ENCODE data around the gene HSD3B7. TPM values are rescaled to one million over a fixed set of nuclear protein-coding genes. Genes with fewer than 3 reads are reported as not detected.

Gene HSD3B7
- total RNA-seq, 1 donor from 2014 or later: 26.4 TPM

DNA sequence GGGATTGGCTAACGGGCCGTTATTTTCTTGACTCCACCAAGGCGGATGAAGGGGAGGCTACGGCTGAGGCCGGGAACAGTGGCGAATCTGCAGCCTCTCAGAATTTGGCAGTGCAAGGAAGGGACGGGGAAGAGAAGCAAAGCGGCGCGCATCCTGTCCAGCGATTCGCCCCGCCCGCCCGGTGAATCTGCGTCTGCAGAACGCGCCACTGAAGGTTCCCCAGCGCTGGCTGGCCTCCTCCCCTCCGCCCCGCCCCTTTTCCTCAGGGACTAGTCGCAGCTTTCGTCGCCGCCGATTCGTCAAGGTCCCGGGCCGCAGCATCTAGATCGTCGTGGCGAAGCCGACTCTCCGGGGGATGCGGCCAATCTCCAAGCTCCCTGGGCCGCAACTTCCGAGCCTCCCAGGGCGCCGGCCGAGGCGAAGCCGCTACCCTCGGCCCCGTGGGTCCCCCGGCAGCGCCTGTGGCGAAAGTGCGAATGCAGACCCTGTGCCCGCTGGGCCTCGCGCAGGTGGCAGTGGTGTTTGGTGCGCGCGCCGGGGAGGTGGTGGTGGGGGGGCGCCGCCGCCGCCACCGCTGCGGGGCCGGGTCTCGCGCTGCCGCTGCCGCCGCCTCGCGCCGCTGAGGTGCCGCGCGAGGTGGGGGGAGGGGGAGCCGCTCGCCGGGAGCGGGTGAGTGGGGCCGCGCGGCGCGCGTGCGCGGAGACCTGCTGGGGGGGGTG is 27.4 kb upstream of the HSD3B7 start, which contains the start of gene SETD1A:
Gene SETD1A, plus strand, starts transcription at position 299 of the 719 bp plus-strand sequence. CDS start 978 bp downstream, outside the sequence.
- DNase-seq: peak; percentile 98

DNA sequence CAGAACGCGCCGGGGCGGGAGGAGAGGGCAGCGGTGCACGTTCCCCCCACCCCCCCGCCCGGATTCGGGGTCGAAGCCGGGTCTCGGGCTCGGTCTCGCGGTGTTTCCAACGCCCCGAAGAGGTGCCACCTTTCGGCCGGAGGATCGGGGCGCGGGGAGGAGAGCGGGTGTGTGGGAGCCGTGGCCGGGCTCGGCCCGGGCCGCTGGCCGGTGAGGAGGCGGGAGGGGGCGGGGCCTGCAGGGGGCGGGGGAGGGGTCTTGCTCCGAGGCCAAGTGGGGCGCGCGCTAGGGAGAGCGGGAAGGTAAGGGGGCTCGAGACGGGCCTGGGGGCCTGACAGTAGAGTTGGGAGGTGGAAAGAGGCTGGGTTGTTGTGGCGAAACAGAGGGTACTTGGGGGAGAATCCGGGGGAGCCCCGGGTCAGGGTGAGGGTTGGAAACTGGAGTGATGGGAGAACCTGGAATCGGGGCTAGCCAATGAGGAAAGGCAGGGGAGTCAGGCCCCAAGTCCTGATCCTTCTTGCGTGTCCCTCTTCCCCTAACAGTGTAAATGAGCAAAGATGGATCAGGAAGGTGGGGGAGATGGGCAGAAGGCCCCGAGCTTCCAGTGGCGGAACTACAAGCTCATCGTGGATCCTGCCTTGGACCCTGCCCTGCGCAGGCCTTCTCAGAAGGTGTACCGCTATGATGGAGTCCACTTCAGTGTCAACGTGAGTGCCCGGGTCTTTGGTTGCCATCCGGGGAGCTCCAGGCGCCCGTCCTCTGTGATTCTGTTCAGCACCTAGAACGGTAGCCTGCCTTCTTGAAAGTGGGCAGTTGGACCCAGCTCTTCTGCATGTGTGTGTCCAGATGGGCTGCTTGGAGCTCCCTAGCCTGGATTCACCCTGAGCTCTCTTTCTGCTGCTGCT is 26.6 kb upstream of the HSD3B7 start:
- peak; percentile 66 for DNase-seq

DNA sequence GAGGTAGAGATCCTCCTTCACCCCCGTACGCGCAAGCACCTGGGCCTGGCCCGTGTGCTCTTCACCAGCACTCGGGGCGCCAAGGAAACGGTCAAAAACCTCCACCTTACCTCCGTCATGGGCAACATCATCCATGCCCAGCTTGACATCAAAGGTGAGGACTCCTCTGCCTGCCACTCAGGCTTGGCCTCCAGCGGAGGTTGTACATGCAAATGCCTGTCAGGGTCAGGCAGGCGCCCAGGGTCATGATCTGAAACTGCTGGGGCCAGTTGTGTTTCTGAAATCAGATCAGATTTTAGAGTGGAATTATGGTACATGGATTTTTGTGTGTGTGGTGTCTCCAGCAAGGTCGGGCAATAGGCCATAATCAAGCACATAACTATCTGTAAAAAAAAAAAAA is 23.6 kb upstream of the HSD3B7 start:
- DNase-seq: no peak

DNA sequence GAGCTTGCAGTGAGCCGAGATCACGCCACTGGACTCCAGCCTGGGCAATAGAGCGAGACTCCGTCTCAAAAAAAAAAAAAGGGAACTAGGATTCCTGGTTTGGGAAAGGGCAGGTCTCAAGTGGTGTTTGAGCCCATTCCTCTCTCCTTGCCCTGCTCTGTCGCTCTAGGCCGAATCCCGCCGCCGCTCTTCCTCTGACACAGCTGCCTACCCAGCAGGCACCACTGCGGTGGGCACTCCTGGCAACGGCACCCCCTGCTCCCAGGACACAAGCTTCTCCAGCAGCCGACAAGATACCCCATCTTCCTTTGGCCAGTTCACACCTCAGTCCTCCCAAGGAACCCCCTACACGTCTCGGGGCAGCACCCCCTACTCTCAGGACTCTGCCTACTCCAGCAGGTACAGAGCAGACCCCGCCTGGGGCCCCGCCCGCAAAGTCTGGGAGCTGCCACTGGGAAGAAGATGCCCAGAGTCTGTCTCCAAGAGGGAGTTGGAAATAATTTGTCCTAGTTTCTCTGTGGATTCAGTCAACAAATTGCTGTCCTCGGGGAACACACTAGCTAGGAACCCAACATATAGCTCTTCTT is 21.0 kb upstream of the HSD3B7 start:
- no peak for DNase-seq

GRCh38 chr16:30964574-30965226 is 20.3 kb upstream of the HSD3B7 start:
- DNase-seq: no peak

- no peak for DNase-seq
Observed at GRCh38 chr16:30965436-30965835, 19.6 kb upstream of the HSD3B7 start.

- no peak for DNase-seq
Observed at GRCh38 chr16:30966033-30966619, 18.9 kb upstream of the HSD3B7 start.

DNA sequence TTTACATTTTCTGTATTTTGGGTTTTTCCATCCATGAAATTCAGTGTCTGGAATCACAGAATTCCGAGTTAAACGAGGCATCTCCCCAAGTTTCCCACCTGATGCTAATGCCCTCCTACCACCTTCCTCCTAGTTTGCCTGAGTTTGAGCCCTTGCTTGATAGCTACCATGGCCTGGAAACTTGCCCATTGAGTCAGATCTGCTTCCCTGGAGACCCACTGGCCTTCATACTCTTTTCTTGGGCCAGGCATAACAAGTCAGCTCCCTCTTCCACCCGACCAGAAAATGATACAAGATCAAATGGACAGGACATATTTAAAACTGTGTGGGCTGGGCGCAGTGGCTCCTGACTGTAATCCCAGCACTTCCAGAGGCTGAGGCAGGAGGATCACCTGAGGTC is 17.2 kb upstream of the HSD3B7 start:
- no peak for DNase-seq

GRCh38 chr16:30969246-30969842 is 15.7 kb upstream of the HSD3B7 start:
- no peak for DNase-seq

GRCh38 chr16:30971298-30971697 is 13.7 kb upstream of the HSD3B7 start:
- DNase-seq: no peak

DNA sequence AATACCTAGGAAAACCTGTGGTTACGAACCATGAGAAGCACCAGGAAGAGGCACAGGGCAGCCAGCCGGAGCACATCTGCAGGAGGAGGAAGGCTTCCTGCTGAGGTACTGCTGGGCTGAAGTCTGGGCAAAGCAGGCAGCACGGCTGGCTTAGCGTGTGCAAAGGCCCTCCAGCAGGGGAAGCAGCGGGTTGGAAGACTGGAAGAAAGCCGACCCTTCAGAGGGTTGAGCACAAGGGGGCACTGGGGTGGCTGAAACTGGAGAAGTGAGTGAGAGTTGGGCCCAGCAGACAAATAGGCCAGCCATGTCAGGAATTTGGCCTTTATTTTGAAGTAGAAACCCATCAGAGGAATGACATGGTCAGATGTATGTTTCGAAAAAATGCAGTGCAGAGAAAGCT is 12.1 kb upstream of the HSD3B7 start:
- DNase-seq: no peak

DNA sequence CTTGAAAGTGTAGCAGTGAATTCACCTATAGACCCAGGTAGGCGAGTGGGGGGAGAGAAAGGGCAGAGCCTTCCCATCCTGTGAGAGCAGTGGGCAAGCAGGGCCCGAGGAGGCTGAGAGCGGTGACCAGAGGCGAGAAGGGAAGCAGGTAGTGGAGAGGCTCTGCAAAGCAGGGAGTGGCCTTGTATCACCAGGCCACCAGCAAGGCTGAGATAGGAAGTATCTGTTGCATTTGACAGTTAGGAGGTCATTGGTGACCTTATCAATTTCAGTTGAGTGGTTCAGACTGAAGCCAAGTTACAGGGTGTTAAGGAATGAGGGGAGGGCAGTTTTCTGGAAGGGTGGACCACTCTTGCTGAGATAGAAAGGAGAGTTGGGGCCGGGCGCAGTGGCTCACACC is 10.7 kb upstream of the HSD3B7 start:
- DNase-seq: no peak

DNA sequence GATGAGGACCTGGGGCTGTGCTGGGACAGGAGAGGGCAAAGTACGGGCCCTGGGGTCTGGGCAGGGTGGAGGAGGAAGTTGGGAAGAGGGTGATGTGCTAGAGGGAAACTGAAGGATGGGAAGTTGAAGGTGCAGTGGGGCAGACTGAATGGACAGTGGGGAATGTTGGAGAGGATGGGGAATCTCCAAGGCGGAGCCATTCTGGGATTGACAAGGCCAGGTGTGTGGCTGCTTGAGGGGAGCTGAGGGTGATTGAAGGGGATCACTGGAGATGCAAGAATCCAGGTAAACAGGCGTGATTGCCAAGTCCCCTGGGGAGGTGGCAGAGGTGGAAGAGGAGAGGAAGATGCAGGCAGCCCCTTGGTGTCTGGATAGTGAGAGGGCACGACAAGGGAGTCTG is 8.5 kb upstream of the HSD3B7 start:
- no peak for DNase-seq

DNA sequence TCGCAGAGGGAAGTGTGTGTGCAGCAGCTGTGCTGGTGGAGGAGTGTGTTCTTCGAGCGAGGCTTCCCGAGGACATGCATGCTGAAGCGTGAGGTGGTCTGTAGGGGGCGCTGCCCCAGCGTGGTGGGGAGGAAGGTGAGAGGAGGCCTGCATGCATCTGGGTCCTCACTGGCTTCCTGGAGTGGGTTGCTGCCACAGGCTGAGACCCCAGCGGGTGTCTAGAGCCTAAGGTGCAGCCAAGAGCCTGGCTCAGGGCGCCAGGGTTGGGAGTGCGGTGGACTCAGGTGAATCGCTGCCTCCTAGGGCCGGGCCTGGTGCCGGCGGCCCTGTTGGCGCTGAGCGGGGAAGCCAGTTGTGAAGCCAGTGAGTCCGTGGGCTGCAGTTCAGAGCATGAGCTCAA is 7.5 kb upstream of the HSD3B7 start:
- DNase-seq: peak; percentile 54

DNA sequence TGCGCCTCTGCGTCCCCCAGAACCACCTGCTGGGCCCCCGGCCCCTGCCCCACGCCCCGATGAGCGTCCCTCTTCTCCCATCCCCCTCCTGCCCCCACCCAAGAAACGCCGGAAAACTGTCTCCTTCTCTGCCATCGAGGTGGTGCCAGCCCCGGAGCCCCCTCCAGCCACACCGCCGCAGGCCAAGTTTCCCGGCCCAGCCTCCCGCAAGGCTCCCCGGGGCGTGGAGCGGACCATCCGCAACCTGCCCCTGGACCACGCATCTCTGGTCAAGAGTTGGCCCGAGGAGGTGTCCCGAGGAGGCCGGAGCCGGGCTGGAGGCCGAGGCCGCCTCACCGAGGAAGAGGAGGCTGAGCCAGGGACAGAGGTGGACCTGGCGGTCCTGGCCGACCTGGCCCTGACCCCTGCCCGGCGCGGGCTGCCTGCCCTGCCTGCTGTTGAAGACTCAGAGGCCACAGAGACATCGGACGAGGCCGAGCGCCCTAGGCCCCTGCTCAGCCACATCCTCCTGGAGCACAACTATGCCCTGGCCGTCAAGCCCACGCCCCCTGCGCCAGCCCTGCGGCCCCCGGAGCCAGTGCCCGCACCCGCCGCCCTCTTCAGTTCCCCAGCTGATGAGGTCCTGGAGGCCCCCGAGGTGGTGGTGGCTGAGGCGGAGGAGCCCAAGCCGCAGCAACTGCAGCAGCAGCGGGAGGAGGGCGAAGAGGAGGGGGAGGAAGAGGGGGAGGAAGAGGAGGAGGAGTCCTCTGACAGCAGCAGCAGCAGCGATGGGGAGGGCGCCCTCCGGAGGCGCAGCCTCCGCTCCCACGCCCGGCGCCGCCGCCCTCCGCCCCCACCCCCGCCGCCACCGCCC is 5.6 kb upstream of the HSD3B7 start:
- no peak for DNase-seq

DNA sequence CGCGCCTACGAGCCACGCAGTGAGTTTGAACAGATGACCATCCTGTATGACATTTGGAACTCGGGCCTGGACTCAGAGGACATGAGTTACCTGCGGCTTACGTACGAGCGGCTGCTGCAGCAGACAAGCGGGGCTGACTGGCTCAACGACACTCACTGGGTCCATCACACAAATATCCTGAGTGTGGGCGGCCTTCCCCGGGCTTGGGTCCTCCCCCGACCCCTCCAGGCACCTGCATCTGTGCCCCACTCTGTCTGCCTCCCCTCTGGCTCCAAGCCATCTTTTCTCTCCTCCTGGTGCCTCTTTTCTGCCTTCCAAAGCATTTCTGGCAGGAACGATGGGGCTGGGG is 5.0 kb upstream of the HSD3B7 start:
- no peak for DNase-seq

GRCh38 chr16:30980434-30980833 is 4.6 kb upstream of the HSD3B7 start:
- DNase-seq: no peak

DNA sequence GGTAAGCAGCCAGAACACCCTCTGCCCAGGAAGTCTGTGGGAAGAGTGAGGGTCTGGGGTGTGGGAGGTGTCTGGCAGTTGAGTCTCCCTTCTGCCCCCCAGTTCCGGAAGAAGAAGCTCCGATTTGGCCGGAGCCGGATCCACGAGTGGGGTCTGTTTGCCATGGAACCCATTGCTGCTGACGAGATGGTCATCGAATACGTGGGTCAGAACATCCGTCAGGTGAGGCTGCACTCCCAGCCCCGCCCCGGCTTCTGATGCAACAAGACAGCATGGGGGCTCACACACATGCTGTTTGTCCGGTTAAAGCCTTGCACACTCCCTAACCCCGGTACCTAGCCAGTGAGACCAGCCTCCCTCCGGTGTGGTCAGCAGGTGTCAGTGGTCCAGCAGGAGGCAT is 4.0 kb upstream of the HSD3B7 start:
- DNase-seq: no peak

DNA sequence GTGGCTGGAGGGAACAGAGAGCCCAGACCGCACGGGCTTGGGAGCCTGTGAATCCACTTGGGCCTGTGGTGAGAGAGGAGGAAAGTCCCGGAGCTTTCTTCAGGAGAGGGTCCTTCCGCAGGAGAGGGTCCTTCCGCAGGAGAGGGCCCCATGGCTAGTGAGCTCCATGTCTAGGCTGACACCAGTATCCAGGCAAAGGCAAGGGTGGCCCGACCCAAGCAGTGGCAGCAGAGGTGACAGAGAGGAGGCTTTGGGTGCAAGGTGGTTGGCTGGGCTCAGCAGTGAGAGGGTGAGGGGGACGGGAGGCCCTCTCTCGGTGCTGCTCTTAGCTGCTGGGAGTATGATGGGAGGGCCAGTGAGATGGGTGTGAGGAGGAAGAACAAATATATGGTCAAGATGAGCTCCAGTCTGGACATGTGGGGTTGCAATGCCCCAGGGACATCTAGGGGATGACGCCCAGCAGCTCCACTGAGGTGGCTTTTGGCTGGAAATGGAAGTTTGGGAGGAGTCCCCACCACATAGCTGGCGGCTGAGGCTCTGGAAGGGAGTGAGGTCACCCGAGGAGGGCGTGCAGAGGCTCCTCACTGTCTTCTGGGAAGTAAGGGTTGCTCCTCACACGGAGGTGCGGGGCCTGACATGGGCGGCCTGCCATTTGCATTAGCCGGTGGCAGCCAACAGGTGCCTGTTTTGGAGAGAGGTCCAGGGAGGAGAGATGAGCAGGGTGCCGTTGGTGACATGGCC is 2.3 kb upstream of the HSD3B7 start:
- DNase-seq: no peak

DNA sequence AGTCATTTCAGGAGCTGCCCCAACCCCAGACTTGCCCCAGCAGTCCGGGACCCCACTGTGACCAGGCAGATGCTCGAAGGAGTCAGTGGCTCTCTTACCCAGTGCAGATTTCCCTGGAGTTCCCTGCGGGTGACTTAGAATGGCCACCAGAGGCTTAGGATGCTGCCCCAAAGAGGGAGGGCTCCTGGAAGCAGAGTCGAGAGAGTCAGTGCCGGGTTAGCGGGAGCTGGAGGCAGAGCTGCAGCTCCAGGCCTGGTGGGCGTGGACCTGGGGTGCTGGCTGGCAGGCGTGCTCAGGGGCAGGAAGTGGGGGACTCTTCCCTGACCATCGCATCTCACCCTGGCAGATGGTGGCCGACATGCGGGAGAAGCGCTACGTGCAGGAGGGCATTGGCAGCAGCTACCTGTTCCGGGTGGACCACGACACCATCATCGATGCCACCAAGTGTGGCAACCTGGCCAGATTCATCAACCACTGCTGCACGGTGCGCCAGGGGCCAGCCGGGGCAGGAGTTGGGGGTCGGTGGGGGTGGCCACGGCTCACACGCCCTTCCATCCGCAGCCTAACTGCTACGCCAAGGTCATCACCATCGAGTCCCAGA is 1.6 kb upstream of the HSD3B7 start:
- DNase-seq: no peak
